Measurements from ENCODE around the gene ARVCF.

The ARVCF gene

GRCh38 chr22:19997561-19998231 lies 18.9 kb downstream of the ARVCF start:
- Histone ChIP-seq H3K27ac (replicated peaks; ENCODE audit: low read length) (peak overlapping the region; percentile 37), H2BK15ac (ENCODE audit: low read length) (peak overlapping the region; percentile 86)

GRCh38 chr22:19996694-19997384 lies 19.8 kb downstream of the ARVCF start:
- Histone ChIP-seq H2BK15ac (ENCODE audit: low read length) (peak overlapping the region; percentile 81), H3K18ac (ENCODE audit: low read length) (peak overlapping the region; percentile 84), H3K23ac (ENCODE audit: low read depth, low read length, poor library complexity) (peak overlapping the region; percentile 86), H3K79me1 (ENCODE audit: low read depth, low read length) (no peaks in the 10 kb centered on the region), H2BK120ac (ENCODE audit: low read depth, low read length) (peak overlapping the region; percentile 25), H3K36me3 (replicated peaks in 1 of 2; ENCODE audit: control insufficient read depth in 2 of 2, insufficient read depth in 2 of 2, low read length in 2 of 2) (no peaks in the 10 kb centered on the region), H2AFZ (ENCODE audit: low read length) (no peak overlapping the region), H3K9ac (ENCODE audit: low read depth, low read length, poor library complexity) (peak overlapping the region; percentile 68), H2BK12ac (ENCODE audit: low read length) (peak overlapping the region; percentile 76), H2AK5ac (ENCODE audit: low read depth, low read length) (peak overlapping the region; percentile 3), H3K27ac (replicated peaks; ENCODE audit: low read length) (no peak overlapping the region), H3K4me1 (ENCODE audit: control insufficient read depth in 2 of 2, insufficient read depth in 1 of 2, low read depth in 1 of 2, low read length in 2 of 2) (peaks cover 40 to 46% of the 10 kb centered on the region in 2 donors), H2BK5ac (ENCODE audit: low read length) (peak overlapping the region; percentile 12), H3K4me2 (ENCODE audit: insufficient read depth, low read length, poor library complexity, severe bottlenecking) (no peak overlapping the region), H4K8ac (ENCODE audit: low read depth, low read length) (no peak overlapping the region), H3K14ac (ENCODE audit: low read length) (no peak overlapping the region), H3K27me3 (ENCODE audit: control insufficient read depth in 3 of 3, insufficient read depth in 3 of 3, low read depth in 1 of 3, low read length in 3 of 3) (no peaks in the 10 kb centered on the region), H3K9me3 (replicated peaks in 1 of 2; ENCODE audit: control insufficient read depth in 2 of 2, insufficient read depth in 1 of 2, low read depth in 1 of 2, low read length in 2 of 2) (no peaks in the 10 kb centered on the region), H4K91ac (ENCODE audit: low read depth, low read length, poor library complexity) (peak overlapping the region; percentile 26), H3K4me3 (ENCODE audit: low read length in 2 of 2) (peak overlapping the region in 1 of 2 donors; percentile 9), H3K4ac (ENCODE audit: low read length) (peak overlapping the region; percentile 4)
- no peak for DNase-seq (ENCODE audit: low spot score)
- WGBS, 2 donors (ENCODE audit: extremely low coverage in 2 of 2, insufficient read length in 2 of 2, insufficient replicate concordance in 1 of 2) = no CpG with 5 or more reads among the region's 12 CpGs

More at GRCh38 chr22:19997561-19998231, 18.9 kb downstream of the ARVCF start:
- WGBS, 2 donors (ENCODE audit: extremely low coverage in 2 of 2, insufficient read length in 2 of 2, insufficient replicate concordance in 1 of 2) = no CpG with 5 or more reads among the region's 19 CpGs
- Histone ChIP-seq H3K23ac (ENCODE audit: low read depth, low read length, poor library complexity) (peak overlapping the region; percentile 5), H2AFZ (ENCODE audit: low read length) (peak overlapping the region; percentile 76), H3K4me2 (ENCODE audit: insufficient read depth, low read length, poor library complexity, severe bottlenecking) (no peak overlapping the region), H2BK12ac (ENCODE audit: low read length) (peak overlapping the region; percentile 87), H3K14ac (ENCODE audit: low read length) (no peak overlapping the region), H3K4ac (ENCODE audit: low read length) (peak overlapping the region; percentile 79), H4K91ac (ENCODE audit: low read depth, low read length, poor library complexity) (peak overlapping the region; percentile 74), H3K9me3 (replicated peaks in 1 of 2; ENCODE audit: control insufficient read depth in 2 of 2, insufficient read depth in 1 of 2, low read depth in 1 of 2, low read length in 2 of 2) (no peaks in the 10 kb centered on the region), H3K18ac (ENCODE audit: low read length) (peak overlapping the region; percentile 91), H3K9ac (ENCODE audit: low read depth, low read length, poor library complexity) (no peak overlapping the region), H3K79me1 (ENCODE audit: low read depth, low read length) (no peaks in the 10 kb centered on the region), H4K8ac (ENCODE audit: low read depth, low read length) (peak overlapping the region; percentile 33), H3K4me3 (ENCODE audit: low read length in 2 of 2) (no peak overlapping the region), H3K27me3 (ENCODE audit: control insufficient read depth in 3 of 3, insufficient read depth in 3 of 3, low read depth in 1 of 3, low read length in 3 of 3) (no peaks in the 10 kb centered on the region), H2BK5ac (ENCODE audit: low read length) (peak overlapping the region; percentile 85), H2BK120ac (ENCODE audit: low read depth, low read length) (peak overlapping the region; percentile 18), H3K36me3 (replicated peaks in 1 of 2; ENCODE audit: control insufficient read depth in 2 of 2, insufficient read depth in 2 of 2, low read length in 2 of 2) (no peaks in the 10 kb centered on the region), H3K4me1 (ENCODE audit: control insufficient read depth in 2 of 2, insufficient read depth in 1 of 2, low read depth in 1 of 2, low read length in 2 of 2) (peaks cover 38 to 54% of the 10 kb centered on the region in 2 donors), H2AK5ac (ENCODE audit: low read depth, low read length) (peak overlapping the region; percentile 87)
- no peak for DNase-seq (ENCODE audit: low spot score)

DNA sequence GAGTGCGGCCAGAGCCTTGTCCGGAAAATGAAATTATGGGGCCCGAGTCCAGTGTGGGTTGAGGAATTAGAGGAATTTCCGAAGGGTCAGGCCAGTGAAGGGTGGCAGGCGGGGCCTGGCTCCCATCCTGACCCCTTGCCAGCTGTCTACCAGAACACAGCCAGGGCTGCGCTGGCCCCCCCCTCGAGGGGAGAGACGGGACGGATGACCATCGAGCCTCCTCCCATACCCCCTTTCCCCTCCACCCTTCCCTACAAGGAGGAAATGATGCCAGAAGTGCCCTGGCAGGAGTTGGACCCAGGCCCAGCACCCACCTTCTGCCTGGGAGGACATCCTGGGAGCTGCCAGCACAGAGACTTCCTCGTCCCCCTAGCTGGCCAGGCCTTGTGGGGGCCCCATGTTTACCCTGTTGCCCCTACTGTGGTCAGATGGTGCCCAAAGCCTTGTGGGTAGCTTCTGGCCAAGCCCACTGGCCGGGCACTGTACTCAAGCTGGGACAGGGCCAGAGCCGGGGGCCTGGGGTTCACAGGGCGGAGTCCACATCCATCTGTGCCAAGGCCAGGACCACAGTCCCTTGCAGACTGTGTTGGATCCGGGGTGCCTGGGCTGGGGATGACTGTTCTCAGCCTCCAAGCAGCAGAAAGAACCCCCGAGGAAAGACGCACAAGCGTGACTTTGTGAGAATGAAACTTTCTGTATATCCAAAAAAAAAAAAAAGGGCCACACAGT lies 20.8 kb downstream of the ARVCF start:
- Histone ChIP-seq H3K27me3 (ENCODE audit: control insufficient read depth in 3 of 3, insufficient read depth in 3 of 3, low read depth in 1 of 3, low read length in 3 of 3) (no peaks in the 10 kb centered on the region), H2AFZ (ENCODE audit: low read length) (no peak overlapping the region), H3K4me3 (ENCODE audit: low read length in 2 of 2) (no peak overlapping the region), H3K27ac (replicated peaks; ENCODE audit: low read length) (no peak overlapping the region), H3K9ac (ENCODE audit: low read depth, low read length, poor library complexity) (peak overlapping the region; percentile 34), H4K91ac (ENCODE audit: low read depth, low read length, poor library complexity) (no peak overlapping the region), H3K4me1 (ENCODE audit: control insufficient read depth in 2 of 2, insufficient read depth in 1 of 2, low read depth in 1 of 2, low read length in 2 of 2) (peaks cover 40 to 41% of the 10 kb centered on the region in 2 donors), H3K4me2 (ENCODE audit: insufficient read depth, low read length, poor library complexity, severe bottlenecking) (no peak overlapping the region), H3K36me3 (replicated peaks in 1 of 2; ENCODE audit: control insufficient read depth in 2 of 2, insufficient read depth in 2 of 2, low read length in 2 of 2) (no peaks in the 10 kb centered on the region), H3K79me1 (ENCODE audit: low read depth, low read length) (no peaks in the 10 kb centered on the region), H3K4ac (ENCODE audit: low read length) (no peak overlapping the region), H2BK5ac (ENCODE audit: low read length) (no peak overlapping the region), H2BK120ac (ENCODE audit: low read depth, low read length) (no peak overlapping the region), H2BK12ac (ENCODE audit: low read length) (peak overlapping the region; percentile 17), H3K23ac (ENCODE audit: low read depth, low read length, poor library complexity) (no peak overlapping the region), H3K9me3 (replicated peaks in 1 of 2; ENCODE audit: control insufficient read depth in 2 of 2, insufficient read depth in 1 of 2, low read depth in 1 of 2, low read length in 2 of 2) (no peaks in the 10 kb centered on the region), H2BK15ac (ENCODE audit: low read length) (peak overlapping the region; percentile 16), H3K14ac (ENCODE audit: low read length) (no peak overlapping the region), H4K8ac (ENCODE audit: low read depth, low read length) (no peak overlapping the region), H3K18ac (ENCODE audit: low read length) (no peak overlapping the region), H2AK5ac (ENCODE audit: low read depth, low read length) (no peak overlapping the region)
- WGBS, 2 donors (ENCODE audit: extremely low coverage in 2 of 2, insufficient read length in 2 of 2, insufficient replicate concordance in 1 of 2) = no CpG with 5 or more reads among the region's 18 CpGs
- no peak for DNase-seq (ENCODE audit: low spot score)

All from neuronal stem cell (in vitro differentiated cells).